Chondrocyte (in vitro differentiated cells): ENCODE results near the gene KCNQ4. TPM values are rescaled to one million over a fixed set of nuclear protein-coding genes. Genes with fewer than 3 reads are reported as not detected.

Experiments used
- DNase-seq: peaks from one replicate; pipeline ENCODE4 v3.0.0; 2021; ENCODE audit warnings: mixed read lengths, low spot score
- H3K27ac Mint-ChIP-seq: one replicate; pipeline ENCODE4 v1.8.0; 2021; ENCODE audit warnings: mild to moderate bottlenecking, moderate library complexity, mixed read lengths; ENCODE audit not compliant: unreplicated experiment
- H3K27me3 Mint-ChIP-seq: 2 replicates; pipeline ENCODE4 v1.8.0; 2021; ENCODE audit warnings: low read depth, mixed read lengths
- H3K36me3 Mint-ChIP-seq: 2 replicates; pipeline ENCODE4 v1.8.0; 2021; ENCODE audit warnings: low read depth, mixed read lengths
- H3K4me1 Mint-ChIP-seq: 2 replicates; pipeline ENCODE4 v1.8.0; 2021; ENCODE audit warnings: low read depth, mild to moderate bottlenecking, mixed read lengths
- H3K4me3 Mint-ChIP-seq: one replicate; pipeline ENCODE4 v1.8.0; 2021; ENCODE audit warnings: mild to moderate bottlenecking, moderate library complexity, mixed read lengths; ENCODE audit not compliant: unreplicated experiment
- H3K9me3 Mint-ChIP-seq: 2 replicates; pipeline ENCODE4 v1.8.0; 2021; ENCODE audit warnings: low read depth, mixed read lengths
- CTCF ChIP-seq: fragments of 200-600 bp; sonication (generic); IDR thresholded peaks from 2 replicates; pipeline ENCODE4 v1.5.0; 2021; ENCODE audit warnings: antibody characterized with exemption, mild to moderate bottlenecking, moderate library complexity
- total RNA-seq: library from RNA; stranded (reverse); gene quantifications from 3 replicates; pipeline ENCODE4 v1.2.1, GENCODE V29; 2021

The KCNQ4 gene
- total RNA-seq, 1 donor from 2014 or later = 3.4 TPM

- Mint-ChIP-seq H3K27ac (no peak overlapping the region), H3K36me3 (peaks cover 2% of the 10 kb centered on the region), H3K27me3 (peaks cover 7% of the 10 kb centered on the region), H3K4me1 (peaks cover 45% of the 10 kb centered on the region), H3K4me3 (no peak overlapping the region), H3K9me3 (no peaks in the 10 kb centered on the region)
- DNase-seq = no peak
- no peak for TF ChIP-seq CTCF
Measured at GRCh38 chr1:40794048-40794447, 10.5 kb downstream of the KCNQ4 start.

GRCh38 chr1:40794974-40795715, 11.6 kb downstream of the KCNQ4 start:
- peak overlapping the region; percentile 46 for H3K27ac Mint-ChIP-seq
- peaks cover 47% of the 10 kb centered on the region for H3K4me1 Mint-ChIP-seq
- DNase-seq = no peak
- H3K9me3 Mint-ChIP-seq = no peaks in the 10 kb centered on the region
- H3K4me3 Mint-ChIP-seq = no peak overlapping the region
- no peak for TF ChIP-seq CTCF
- peaks cover 2% of the 10 kb centered on the region for H3K36me3 Mint-ChIP-seq
- peaks cover 7% of the 10 kb centered on the region for H3K27me3 Mint-ChIP-seq

- H3K27me3 Mint-ChIP-seq = peaks cover 9% of the 10 kb centered on the region
- TF ChIP-seq CTCF = no peak
- no peak for DNase-seq
- H3K4me1 Mint-ChIP-seq = peaks cover 52% of the 10 kb centered on the region
- H3K27ac Mint-ChIP-seq = no peak overlapping the region
- peaks cover 2% of the 10 kb centered on the region for H3K36me3 Mint-ChIP-seq
- no peaks in the 10 kb centered on the region for H3K9me3 Mint-ChIP-seq
- no peak overlapping the region for H3K4me3 Mint-ChIP-seq
Measured at GRCh38 chr1:40795811-40796586, 12.4 kb downstream of the KCNQ4 start.

DNA sequence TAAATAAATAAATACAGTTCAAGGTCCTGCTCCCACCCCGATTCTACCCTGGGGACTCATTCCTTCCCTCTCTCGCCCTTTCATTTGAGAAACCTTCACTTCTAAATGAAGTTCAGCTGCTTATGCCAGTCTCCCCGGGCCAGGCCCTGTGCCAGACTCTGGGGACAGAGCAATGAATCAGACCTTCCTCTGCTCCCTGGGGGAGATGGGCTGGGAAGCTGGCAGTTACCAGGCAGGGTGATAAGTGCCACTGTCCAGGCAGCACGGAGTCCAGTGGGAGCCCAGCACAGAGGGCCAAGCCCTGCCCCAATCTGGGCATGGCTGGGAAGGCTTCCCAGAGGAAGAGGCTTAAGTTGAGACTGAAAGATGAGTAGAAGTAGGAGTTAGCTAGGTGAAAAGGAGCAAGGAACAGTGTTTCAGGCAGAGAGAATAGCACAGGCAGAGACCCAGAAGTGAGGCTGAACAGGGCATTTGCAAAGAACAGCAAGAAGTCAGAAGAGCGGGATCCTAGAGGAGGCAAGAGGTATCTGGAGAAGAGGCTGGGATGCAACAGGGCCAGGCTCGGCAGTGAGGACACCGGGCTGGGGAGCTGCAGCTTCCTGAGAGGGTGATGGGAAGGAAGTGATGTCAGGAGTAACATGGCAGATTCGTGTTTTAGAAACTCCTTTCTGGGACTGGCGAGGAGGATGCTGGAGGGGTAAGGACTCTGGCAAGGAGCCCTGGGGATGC, 13.5 kb downstream of the KCNQ4 start:
- Mint-ChIP-seq H3K36me3 (peaks cover 2% of the 10 kb centered on the region), H3K4me3 (no peak overlapping the region), H3K27me3 (peaks cover 9% of the 10 kb centered on the region), H3K27ac (peak overlapping the region; percentile 91), H3K9me3 (no peaks in the 10 kb centered on the region), H3K4me1 (peaks cover 57% of the 10 kb centered on the region)
- no peak for DNase-seq
- no peak for TF ChIP-seq CTCF

DNA sequence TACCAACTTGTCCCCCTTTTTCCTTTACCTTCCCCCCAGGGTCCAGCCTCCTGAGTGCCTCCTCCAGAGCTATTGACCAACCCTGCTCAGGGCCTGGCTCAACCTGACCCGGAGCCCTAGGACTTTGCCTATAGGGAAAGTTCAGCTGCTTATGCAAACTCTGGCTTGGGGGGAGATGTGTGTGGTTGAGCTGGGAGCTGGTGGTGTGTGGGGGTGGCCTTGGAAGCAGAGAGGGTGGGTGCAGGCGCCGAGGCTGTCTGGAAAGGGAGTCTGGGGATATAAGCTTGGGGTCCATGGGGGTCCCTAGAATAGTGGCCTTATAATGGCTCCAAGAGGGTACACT, 14.1 kb downstream of the KCNQ4 start:
- H3K4me3 Mint-ChIP-seq = no peak overlapping the region
- H3K36me3 Mint-ChIP-seq = peaks cover 2% of the 10 kb centered on the region
- no peaks in the 10 kb centered on the region for H3K9me3 Mint-ChIP-seq
- H3K27me3 Mint-ChIP-seq = peaks cover 9% of the 10 kb centered on the region
- H3K27ac Mint-ChIP-seq = no peak overlapping the region
- peaks cover 57% of the 10 kb centered on the region for H3K4me1 Mint-ChIP-seq
- TF ChIP-seq CTCF = no peak
- no peak for DNase-seq
